Left ventricle myocardium superior (tissue), 1 donor: ENCODE data around the gene LGALS9B. TPM values are rescaled to one million over a fixed set of nuclear protein-coding genes. Genes with fewer than 3 reads are reported as not detected.
"Not testable (repeated sequence)": the region's sequence is repeated elsewhere in the genome, so short reads cannot be mapped to it uniquely, and the experiment has no call there.

ENCODE experiments used
- ATAC-seq: fragments of 200-7000 bp; cut with Tn5 transposase; one replicate; pipeline ENCODE4 v1.9.1; 2020; ENCODE audit warnings: mild to moderate bottlenecking, moderate library complexity
- DNase-seq: peaks from one replicate; pipeline ENCODE4 v3.0.0-alpha.2; 2020
- intact Hi-C: fragments of 100-400 bp; cut with micrococcal nuclease; formaldehyde crosslinking; loops from one replicate; pipeline ENCODE4 v1.11.0; 2022
- total RNA-seq: library from RNA; stranded (reverse); fragmentation: NEBNext Ultra II Directional; extraction: Animal tissue kit (Norgen Biotek cat#: 25700); gene quantifications from one replicate; pipeline ENCODE4 v1.2.1, GENCODE V29; 2021
- donor health status: DM: no; HTN: yes; CAD: no; lungs with severe emphysema.

LGALS9B gene
- total RNA-seq, 1 donor from 2014 or later: not detected

- intact Hi-C loops, DNase-seq, ATAC-seq: not testable (repeated sequence)
These were observed 7.9 kb upstream of the LGALS9B start for GRCh38 chr17:20475137-20475831.

GRCh38 chr17:20474081-20474480, 6.7 kb upstream of the LGALS9B start:
- DNase-seq, ATAC-seq, intact Hi-C loops: not testable (repeated sequence)

GRCh38 chr17:20469946-20470345, 2.6 kb upstream of the LGALS9B start:
- intact Hi-C loops, ATAC-seq, DNase-seq: not testable (repeated sequence)

- intact Hi-C loops: not testable (repeated sequence)
These were observed 1.8 kb upstream of the LGALS9B start for GRCh38 chr17:20469107-20469506.

GRCh38 chr17:20466999-20467398, 340 bp downstream of the LGALS9B start:
- DNase-seq, intact Hi-C loops, ATAC-seq: not testable (repeated sequence)

More at GRCh38 chr17:20469107-20469506, 1.8 kb upstream of the LGALS9B start:
- ATAC-seq, DNase-seq: not testable (repeated sequence)

GRCh38 chr17:20466553-20466952, 786 bp downstream of the LGALS9B start:
- ATAC-seq, DNase-seq, intact Hi-C loops: not testable (repeated sequence)

- ATAC-seq: peak; percentile 60
- intact Hi-C loops, DNase-seq: not testable (repeated sequence)
These were observed 1.8 kb downstream of the LGALS9B start for GRCh38 chr17:20465535-20465934.

- peak; percentile 68 for ATAC-seq
- intact Hi-C loops, DNase-seq: not testable (repeated sequence)
These were observed 2.4 kb downstream of the LGALS9B start for GRCh38 chr17:20464854-20465414.

- intact Hi-C loops, DNase-seq, ATAC-seq: not testable (repeated sequence)
These were observed 5.2 kb downstream of the LGALS9B start for GRCh38 chr17:20462158-20462557.

- intact Hi-C loops, DNase-seq, ATAC-seq: not testable (repeated sequence)
These were observed 9.4 kb downstream of the LGALS9B start for GRCh38 chr17:20457848-20458381.

GRCh38 chr17:20455106-20455505, 12.2 kb downstream of the LGALS9B start:
- ATAC-seq, DNase-seq, intact Hi-C loops: not testable (repeated sequence)

GRCh38 chr17:20453820-20454434, 13.4 kb downstream of the LGALS9B start:
- intact Hi-C loops, DNase-seq, ATAC-seq: not testable (repeated sequence)

- intact Hi-C loops, ATAC-seq, DNase-seq: not testable (repeated sequence)
These were observed 16.5 kb downstream of the LGALS9B start for GRCh38 chr17:20450852-20451251.

- ATAC-seq, DNase-seq, intact Hi-C loops: not testable (repeated sequence)
These were observed 19.6 kb downstream of the LGALS9B start for GRCh38 chr17:20447534-20448321.

- DNase-seq, ATAC-seq, intact Hi-C loops: not testable (repeated sequence)
These were observed 20.4 kb downstream of the LGALS9B start for GRCh38 chr17:20446895-20447294.

GRCh38 chr17:20444581-20445236, 22.6 kb downstream of the LGALS9B start:
- DNase-seq, ATAC-seq, intact Hi-C loops: not testable (repeated sequence)

- ATAC-seq, DNase-seq, intact Hi-C loops: not testable (repeated sequence)
These were observed 23.2 kb downstream of the LGALS9B start for GRCh38 chr17:20444173-20444572.

GRCh38 chr17:20443632-20444031, 23.7 kb downstream of the LGALS9B start:
- DNase-seq, ATAC-seq, intact Hi-C loops: not testable (repeated sequence)
